Measurements from ENCODE around the gene DHRS4. TPM values are rescaled to one million over a fixed set of nuclear protein-coding genes. Genes with fewer than 3 reads are reported as not detected.
"Not testable (repeated sequence)": the region's sequence is repeated elsewhere in the genome, so short reads cannot be mapped to it uniquely, and the experiment has no call there.

The DHRS4 gene
- polyA plus RNA-seq, 1 donor from 2014 or later, result 7.8 TPM

- not testable (repeated sequence) for H3K27ac ChIP-seq (ENCODE audit: low read length); H3K9me2 ChIP-seq (ENCODE audit: insufficient read depth, low read length); H4K20me1 ChIP-seq (ENCODE audit: insufficient read depth); H3K27me3 ChIP-seq (ENCODE audit: insufficient read depth, low read depth, low read length); H3K9me3 ChIP-seq (ENCODE audit: low read length); H3K9ac ChIP-seq (ENCODE audit: low read length); H3F3A ChIP-seq (ENCODE audit: insufficient read depth, low read length, poor library complexity, severe bottlenecking); H2AFZ ChIP-seq (ENCODE audit: low read depth, low read length); H3K79me2 ChIP-seq (replicated peaks; ENCODE audit: insufficient read depth, low read length); H3K4me3 ChIP-seq (ENCODE audit: low read length); H3K36me3 ChIP-seq (ENCODE audit: insufficient read depth, low read length); H3K4me2 ChIP-seq (ENCODE audit: low read length)
Observed at GRCh38 chr14:24001078-24001477, 47.5 kb downstream of the DHRS4 start.

DNA sequence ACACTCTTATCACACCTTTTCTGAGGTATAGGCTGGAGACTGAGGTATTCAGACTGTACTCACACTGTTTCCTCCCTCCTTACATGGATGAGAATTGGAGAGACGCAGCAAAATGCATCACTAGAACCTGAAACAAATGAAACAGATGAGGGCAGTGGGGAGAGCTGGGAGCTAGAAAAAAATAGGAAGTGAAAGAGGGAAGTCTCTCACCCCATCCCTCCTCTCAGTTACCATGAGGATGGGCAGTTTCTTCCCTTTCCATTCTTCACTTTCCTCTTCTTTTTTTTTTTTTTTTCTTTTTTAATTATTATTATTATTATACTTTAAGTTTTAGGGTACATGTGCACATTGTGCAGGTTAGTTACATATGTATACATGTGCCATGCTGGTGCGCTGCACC is 48.1 kb downstream of the DHRS4 start:
- H3K36me3 ChIP-seq (ENCODE audit: insufficient read depth, low read length); H3K27ac ChIP-seq (ENCODE audit: low read length); H3K4me2 ChIP-seq (ENCODE audit: low read length); H3K9me2 ChIP-seq (ENCODE audit: insufficient read depth, low read length); H3F3A ChIP-seq (ENCODE audit: insufficient read depth, low read length, poor library complexity, severe bottlenecking); H3K79me2 ChIP-seq (replicated peaks; ENCODE audit: insufficient read depth, low read length); H3K27me3 ChIP-seq (ENCODE audit: insufficient read depth, low read depth, low read length); H3K4me3 ChIP-seq (ENCODE audit: low read length); H3K9me3 ChIP-seq (ENCODE audit: low read length); H3K9ac ChIP-seq (ENCODE audit: low read length); H4K20me1 ChIP-seq (ENCODE audit: insufficient read depth); H2AFZ ChIP-seq (ENCODE audit: low read depth, low read length): not testable (repeated sequence)

DNA sequence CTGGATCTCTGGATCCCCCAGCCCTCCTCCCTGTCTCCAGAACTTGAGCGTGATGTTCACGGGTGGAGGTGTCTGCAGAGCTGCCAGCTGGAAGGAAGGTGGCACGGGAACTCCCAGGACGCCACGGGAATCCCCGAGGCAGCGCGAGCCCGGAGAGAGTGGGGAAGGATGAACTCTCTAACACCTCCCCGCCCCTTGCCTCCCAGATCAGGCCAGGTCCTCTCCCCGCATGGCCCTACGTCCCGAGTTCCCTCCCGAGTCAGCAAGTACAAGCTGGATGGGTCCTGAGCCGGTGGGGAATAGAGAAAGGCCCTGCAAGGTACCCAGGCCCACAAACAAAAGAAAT is 52.9 kb downstream of the DHRS4 start:
- not testable (repeated sequence) for H3K9ac ChIP-seq (ENCODE audit: low read length); H2AFZ ChIP-seq (ENCODE audit: low read depth, low read length); H3K4me3 ChIP-seq (ENCODE audit: low read length)

DNA sequence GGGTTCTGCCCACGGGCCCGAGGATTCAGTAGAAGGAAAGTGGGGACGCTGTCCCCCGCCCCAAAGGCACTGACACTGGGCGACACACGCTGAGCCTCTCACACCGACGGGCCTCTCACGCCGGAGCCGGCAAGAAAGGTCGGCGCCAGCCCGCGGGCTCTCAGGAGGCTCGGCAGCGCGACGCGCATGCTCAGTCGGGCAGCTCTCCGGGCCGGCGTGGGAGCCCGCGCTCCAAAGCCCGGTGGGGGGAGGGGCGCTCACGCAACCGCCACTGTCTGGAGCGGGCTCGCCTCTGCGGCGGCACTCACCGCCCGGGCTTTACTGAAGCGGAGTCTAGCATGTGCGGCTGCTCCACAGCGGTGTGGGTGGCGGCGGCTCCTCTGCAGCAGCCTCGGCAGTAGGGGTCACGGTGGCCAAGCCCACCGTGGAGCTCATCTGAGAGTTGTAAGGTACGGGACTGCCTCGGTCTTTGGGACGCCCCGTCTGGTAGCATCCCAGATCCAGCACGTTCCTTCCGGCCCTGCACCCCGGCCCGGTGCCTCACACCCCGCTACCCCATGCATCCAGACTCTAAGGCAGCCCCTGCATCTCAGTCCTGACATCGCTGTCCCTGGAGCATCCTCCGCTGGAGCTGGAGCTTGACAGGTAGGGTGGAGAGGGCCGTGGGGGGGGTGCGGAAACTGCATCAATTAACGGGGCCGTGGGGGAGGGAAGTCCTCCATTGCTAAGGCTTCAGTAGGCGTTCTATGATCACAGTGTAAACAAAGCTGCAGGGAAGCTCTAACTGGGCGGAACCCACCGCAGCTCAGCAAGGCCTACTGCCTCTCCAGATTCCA is 53.5 kb downstream of the DHRS4 start:
- H3K79me2 ChIP-seq (replicated peaks; ENCODE audit: insufficient read depth, low read length); H3K9me2 ChIP-seq (ENCODE audit: insufficient read depth, low read length); H3K27me3 ChIP-seq (ENCODE audit: insufficient read depth, low read depth, low read length); H3K4me2 ChIP-seq (ENCODE audit: low read length); H3K27ac ChIP-seq (ENCODE audit: low read length); H3K9ac ChIP-seq (ENCODE audit: low read length); H4K20me1 ChIP-seq (ENCODE audit: insufficient read depth); H3F3A ChIP-seq (ENCODE audit: insufficient read depth, low read length, poor library complexity, severe bottlenecking); H3K4me3 ChIP-seq (ENCODE audit: low read length); H3K36me3 ChIP-seq (ENCODE audit: insufficient read depth, low read length); H2AFZ ChIP-seq (ENCODE audit: low read depth, low read length); H3K9me3 ChIP-seq (ENCODE audit: low read length): not testable (repeated sequence)

More for the DNA sequence above, 52.9 kb downstream of the DHRS4 start:
- not testable (repeated sequence) for H3K9me3 ChIP-seq (ENCODE audit: low read length); H3F3A ChIP-seq (ENCODE audit: insufficient read depth, low read length, poor library complexity, severe bottlenecking); H3K4me2 ChIP-seq (ENCODE audit: low read length); H3K27me3 ChIP-seq (ENCODE audit: insufficient read depth, low read depth, low read length); H3K36me3 ChIP-seq (ENCODE audit: insufficient read depth, low read length); H3K9me2 ChIP-seq (ENCODE audit: insufficient read depth, low read length); H4K20me1 ChIP-seq (ENCODE audit: insufficient read depth); H3K27ac ChIP-seq (ENCODE audit: low read length); H3K79me2 ChIP-seq (replicated peaks; ENCODE audit: insufficient read depth, low read length)

- Histone ChIP-seq H3F3A (ENCODE audit: insufficient read depth, low read length, poor library complexity, severe bottlenecking) (no peaks in the 10 kb centered on the region), H3K4me2 (ENCODE audit: low read length) (no peak overlapping the region), H3K36me3 (ENCODE audit: insufficient read depth, low read length) (no peaks in the 10 kb centered on the region), H3K9ac (ENCODE audit: low read length) (no peak overlapping the region), H3K4me3 (ENCODE audit: low read length) (no peak overlapping the region), H4K20me1 (ENCODE audit: insufficient read depth) (no peaks in the 10 kb centered on the region), H3K79me2 (replicated peaks; ENCODE audit: insufficient read depth, low read length) (no peaks in the 10 kb centered on the region), H3K27me3 (ENCODE audit: insufficient read depth, low read depth, low read length) (no peaks in the 10 kb centered on the region), H3K9me2 (ENCODE audit: insufficient read depth, low read length) (no peaks in the 10 kb centered on the region), H3K27ac (ENCODE audit: low read length) (no peak overlapping the region), H2AFZ (ENCODE audit: low read depth, low read length) (no peak overlapping the region), H3K9me3 (ENCODE audit: low read length) (no peaks in the 10 kb centered on the region)
- TF ChIP-seq EZH2 (IDR thresholded peaks at IDR 0.05; ENCODE audit: borderline replicate concordance, insufficient read depth, low read length, poor library complexity, severe bottlenecking), result no peak
- TF ChIP-seq, protein P1, sequence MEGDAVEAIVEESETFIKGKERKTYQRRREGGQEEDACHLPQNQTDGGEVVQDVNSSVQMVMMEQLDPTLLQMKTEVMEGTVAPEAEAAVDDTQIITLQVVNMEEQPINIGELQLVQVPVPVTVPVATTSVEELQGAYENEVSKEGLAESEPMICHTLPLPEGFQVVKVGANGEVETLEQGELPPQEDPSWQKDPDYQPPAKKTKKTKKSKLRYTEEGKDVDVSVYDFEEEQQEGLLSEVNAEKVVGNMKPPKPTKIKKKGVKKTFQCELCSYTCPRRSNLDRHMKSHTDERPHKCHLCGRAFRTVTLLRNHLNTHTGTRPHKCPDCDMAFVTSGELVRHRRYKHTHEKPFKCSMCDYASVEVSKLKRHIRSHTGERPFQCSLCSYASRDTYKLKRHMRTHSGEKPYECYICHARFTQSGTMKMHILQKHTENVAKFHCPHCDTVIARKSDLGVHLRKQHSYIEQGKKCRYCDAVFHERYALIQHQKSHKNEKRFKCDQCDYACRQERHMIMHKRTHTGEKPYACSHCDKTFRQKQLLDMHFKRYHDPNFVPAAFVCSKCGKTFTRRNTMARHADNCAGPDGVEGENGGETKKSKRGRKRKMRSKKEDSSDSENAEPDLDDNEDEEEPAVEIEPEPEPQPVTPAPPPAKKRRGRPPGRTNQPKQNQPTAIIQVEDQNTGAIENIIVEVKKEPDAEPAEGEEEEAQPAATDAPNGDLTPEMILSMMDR (IDR thresholded peaks at IDR 0.05; ENCODE audit: poor library complexity, severe bottlenecking), result no peak
- no peak for TF ChIP-seq POLR2AphosphoS5 (IDR thresholded peaks at IDR 0.05)
- TF ChIP-seq TAF1 (IDR thresholded peaks at IDR 0.05; ENCODE audit: low read depth), result no peak
- no peak for TF ChIP-seq SMC3 (conservative IDR thresholded peaks at IDR 0.05; ENCODE audit: poor library complexity)
- TF ChIP-seq, protein P2, sequence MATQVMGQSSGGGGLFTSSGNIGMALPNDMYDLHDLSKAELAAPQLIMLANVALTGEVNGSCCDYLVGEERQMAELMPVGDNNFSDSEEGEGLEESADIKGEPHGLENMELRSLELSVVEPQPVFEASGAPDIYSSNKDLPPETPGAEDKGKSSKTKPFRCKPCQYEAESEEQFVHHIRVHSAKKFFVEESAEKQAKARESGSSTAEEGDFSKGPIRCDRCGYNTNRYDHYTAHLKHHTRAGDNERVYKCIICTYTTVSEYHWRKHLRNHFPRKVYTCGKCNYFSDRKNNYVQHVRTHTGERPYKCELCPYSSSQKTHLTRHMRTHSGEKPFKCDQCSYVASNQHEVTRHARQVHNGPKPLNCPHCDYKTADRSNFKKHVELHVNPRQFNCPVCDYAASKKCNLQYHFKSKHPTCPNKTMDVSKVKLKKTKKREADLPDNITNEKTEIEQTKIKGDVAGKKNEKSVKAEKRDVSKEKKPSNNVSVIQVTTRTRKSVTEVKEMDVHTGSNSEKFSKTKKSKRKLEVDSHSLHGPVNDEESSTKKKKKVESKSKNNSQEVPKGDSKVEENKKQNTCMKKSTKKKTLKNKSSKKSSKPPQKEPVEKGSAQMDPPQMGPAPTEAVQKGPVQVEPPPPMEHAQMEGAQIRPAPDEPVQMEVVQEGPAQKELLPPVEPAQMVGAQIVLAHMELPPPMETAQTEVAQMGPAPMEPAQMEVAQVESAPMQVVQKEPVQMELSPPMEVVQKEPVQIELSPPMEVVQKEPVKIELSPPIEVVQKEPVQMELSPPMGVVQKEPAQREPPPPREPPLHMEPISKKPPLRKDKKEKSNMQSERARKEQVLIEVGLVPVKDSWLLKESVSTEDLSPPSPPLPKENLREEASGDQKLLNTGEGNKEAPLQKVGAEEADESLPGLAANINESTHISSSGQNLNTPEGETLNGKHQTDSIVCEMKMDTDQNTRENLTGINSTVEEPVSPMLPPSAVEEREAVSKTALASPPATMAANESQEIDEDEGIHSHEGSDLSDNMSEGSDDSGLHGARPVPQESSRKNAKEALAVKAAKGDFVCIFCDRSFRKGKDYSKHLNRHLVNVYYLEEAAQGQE (IDR thresholded peaks at IDR 0.05; ENCODE audit: borderline replicate concordance), result no peak
- TF ChIP-seq RAD21 (conservative IDR thresholded peaks at IDR 0.05), result no peak
- TF ChIP-seq EP300 (conservative IDR thresholded peaks at IDR 0.05; ENCODE audit: poor library complexity, severe bottlenecking), result no peak
- TF ChIP-seq MXI1 (conservative IDR thresholded peaks at IDR 0.05; ENCODE audit: poor library complexity, severe bottlenecking), result no peak
Observed at GRCh38 chr14:24011051-24011450, 57.5 kb downstream of the DHRS4 start.

All from neural cell (in vitro differentiated cells).